ENCODE results near the gene TMEM175. TPM values are rescaled to one million over a fixed set of nuclear protein-coding genes. Genes with fewer than 3 reads are reported as not detected.
"Not testable (repeated sequence)": the region's sequence is repeated elsewhere in the genome, so short reads cannot be mapped to it uniquely, and the experiment has no call there.

The TMEM175 gene
- total and polyA plus RNA-seq, 2 of the 13 experiments (the other 11 are each of a cell fraction or from before 2014, with no cell fraction given) = 5.1 to 9.9 TPM

GRCh38 chr4:932713-933070 lies 432 bp downstream of the TMEM175 start (continued):
- TF ChIP-seq ZNF577 (CRISPR knock-in tag; IDR thresholded peaks at IDR 0.05; ENCODE audit: borderline replicate concordance, low read depth) (no peak), HNF1A (IDR thresholded peaks at IDR 0.05; ENCODE audit: low read depth) (no peak), HNF1A (CRISPR knock-in tag; IDR thresholded peaks at IDR 0.05; ENCODE audit: borderline replicate concordance) (no peak), ZNF362 (CRISPR knock-in tag; IDR thresholded peaks at IDR 0.05; ENCODE audit: borderline replicate concordance) (no peak), TGIF2 (CRISPR knock-in tag; IDR thresholded peaks at IDR 0.05) (peak; percentile 6; the same call in 1 of the 2 replicates)

- intact Hi-C loops (cut with micrococcal nuclease; ENCODE audit: unreplicated experiment); H3K4me2 ChIP-seq (ENCODE audit: low read depth, low read length); H3K36me3 ChIP-seq (replicated peaks in 1 of 2; ENCODE audit: control insufficient read depth in 1 of 2, insufficient read depth in 2 of 2, low read length in 2 of 2); POLR2A ChIA-PET; H3K4me3 ChIP-seq (replicated peaks in 1 of 3; ENCODE audit: insufficient read depth in 1 of 3, low read depth in 2 of 3, low read length in 3 of 3); in situ Hi-C loops (cut with HindIII; ENCODE audit: extremely low pct_ligation_motif_present, low pct_unique_long_range_greater_than_20kb); H3K27ac ChIP-seq (ENCODE audit: extremely low read length, insufficient read depth, low read length); CTCF ChIA-PET (ENCODE audit: low intra/inter-chr PET ratio, low total read pairs); BruUV-seq (replicated peaks); H3K9me3 ChIP-seq (ENCODE audit: low read length); ATAC-seq; DNase-seq (ENCODE audit: low spot score); H3K4me1 ChIP-seq (ENCODE audit: insufficient read depth, low read length); H3K9ac ChIP-seq (ENCODE audit: insufficient read depth, low read depth, low read length); H2AFZ ChIP-seq (ENCODE audit: low read length); H3K27me3 ChIP-seq (ENCODE audit: control insufficient read depth in 1 of 2, insufficient read depth in 2 of 2, low read length in 2 of 2); H3K79me2 ChIP-seq (ENCODE audit: insufficient read depth, low read length); H4K20me1 ChIP-seq (ENCODE audit: insufficient read depth, low read length); FAIRE-seq: not testable (repeated sequence)
- WGBS (ENCODE audit: low lambda C conversion rate) = 70% methylated on average over 4 of the region's 4 CpGs
Observed at GRCh38 chr4:939508-939907, 7.2 kb downstream of the TMEM175 start.

Measured in HepG2 (cell line).